Transverse colon (tissue), 4 donors: ENCODE results near the gene ERP44. TPM values are rescaled to one million over a fixed set of nuclear protein-coding genes. Genes with fewer than 3 reads are reported as not detected.

Experiments
- DNase-seq: peaks from one replicate; pipeline ENCODE4 v3.0.0-alpha.2; 2019
- H3K27ac ChIP-seq, 4 donors: fragments of 200-600 bp; sonication (generic); 2 replicates each; pipeline ENCODE4 v1.5.1; 2016 to 2018; ENCODE audit warnings: inconsistent platforms in 4 of 4
- H3K27me3 ChIP-seq: fragments of 200-600 bp; sonication (generic); 2 replicates; pipeline ENCODE4 v1.5.1; 2017; ENCODE audit warnings: inconsistent platforms
- H3K36me3 ChIP-seq, 4 donors: fragments of 200-600 bp; sonication (generic); 2 replicates each; pipeline ENCODE4 v1.5.1; 2017 to 2019; ENCODE audit warnings: inconsistent platforms in 4 of 4
- H3K4me1 ChIP-seq, 4 donors: fragments of 200-600 bp; sonication (generic); 2 replicates each; pipeline ENCODE4 v1.5.1; 2017 to 2020; ENCODE audit warnings: inconsistent platforms in 4 of 4
- H3K4me3 ChIP-seq, 4 donors: fragments of 200-600 bp; sonication (generic); 1 replicate in 1 of 4; 2 replicates in 3 of 4; pipeline versions ENCODE4 v1.5.1 to v1.6.1; 2017 to 2019; ENCODE audit warnings: inconsistent platforms in 4 of 4
- H3K9me3 ChIP-seq, 2 donors: fragments of 200-600 bp; sonication (generic); 2 replicates each; pipeline ENCODE4 v1.5.1; 2017 to 2019; ENCODE audit warnings: inconsistent platforms in 2 of 2
- CTCF ChIP-seq, 5 experiments: fragments of 200-600 bp in 3 of 5; fragments of 450-650 bp in 2 of 5; sonication (generic) in 3 of 5; IDR thresholded peaks; 1 replicate in 2 of 5; 2 replicates in 3 of 5; pipeline ENCODE4 v1.5.1; 2016 to 2017; ENCODE audit warnings: antibody characterized with exemption in 5 of 5, inconsistent platforms in 3 of 5, mild to moderate bottlenecking in 2 of 5, moderate library complexity in 1 of 5
- EP300 ChIP-seq: sonication (generic); formaldehyde crosslinking; IDR thresholded peaks from one replicate; pipeline ENCODE4 v1.6.1; 2017; ENCODE audit warnings: antibody characterized with exemption, low read depth
- POLR2A ChIP-seq: fragments of 450-650 bp; IDR thresholded peaks from one replicate; pipeline ENCODE4 v1.6.1; 2016; ENCODE audit warnings: antibody characterized with exemption, mild to moderate bottlenecking, moderate library complexity
- POLR2AphosphoS5 ChIP-seq, 3 donors: sonication (generic); formaldehyde crosslinking; IDR thresholded peaks; one replicate each; pipeline ENCODE4 v1.6.1; 2016; ENCODE audit warnings: antibody characterized with exemption in 3 of 3
- WGBS, 2 donors: methylation state at CpG; one replicate each; pipeline ENCODE4 v1.1.5; 2018; ENCODE audit warnings: low coverage in 1 of 2; 5-methylcytosine and 5-hydroxymethylcytosine counted together
- in situ Hi-C, 4 donors: fragments of 200-750 bp; cut with MboI; loops; one replicate each; pipeline versions ENCODE4 v1.15.0 to v1.15.1; 2017; ENCODE audit warnings: low sequenced_read_pairs in 3 of 4, low pct_ligation_motif_present in 1 of 4, low pct_unique_long_range_greater_than_20kb in 1 of 4
- intact Hi-C: fragments of 100-400 bp; cut with DNase I; formaldehyde crosslinking; loops from one replicate; pipeline ENCODE4 v1.15.1; 2023; ENCODE audit warnings: low total_unique reads
- total RNA-seq, 4 donors: library from RNA; depleted of rRNA; stranded (reverse); fragments of >200 nt; gene quantifications; one replicate each; pipeline ENCODE4 v1.1.0, GENCODE V29; 2016

The ERP44 gene
- total RNA-seq, 4 donors from 2014 or later: 7.8 to 18.7 (median 16.4) TPM

GRCh38 chr9:100030548-100030947 is 68.3 kb downstream of the ERP44 start:
- no peaks in the 10 kb centered on the region for H3K27me3 ChIP-seq
- WGBS, 2 donors: 98 to 100% methylated on average over 2 of the region's 2 CpGs
- no peak overlapping the region for H3K4me3 ChIP-seq
- TF ChIP-seq EP300 (no peak), POLR2A (no peak), CTCF (IDR thresholded peaks at IDR 0.05) (no peak)
- intact Hi-C loops: no loop called here
- DNase-seq: no peak
- H3K9me3 ChIP-seq: no peaks in the 10 kb centered on the region
- in situ Hi-C loops: loop anchor here in 3 of 4 donors (25.0 kb wide), 2 partner anchors 182 to 307 kb away; no protein-coding TSS in a partner anchor
- H3K36me3 ChIP-seq: peaks cover 0 to 14% (median 3%) of the 10 kb centered on the region in 4 donors
- no peak overlapping the region for H3K27ac ChIP-seq
- peaks cover 0 to 9% (median 0%) of the 10 kb centered on the region in 4 donors for H3K4me1 ChIP-seq

- DNase-seq: no peak
- no peak overlapping the region for H3K27ac ChIP-seq
- no peak overlapping the region for H3K4me3 ChIP-seq
- H3K36me3 ChIP-seq: peaks cover 0 to 14% (median 3%) of the 10 kb centered on the region in 4 donors
- H3K9me3 ChIP-seq: no peaks in the 10 kb centered on the region
- in situ Hi-C loops (loop anchor here (10.0 to 25.0 kb wide), 3 partner anchors 183 to 308 kb away; no protein-coding TSS in a partner anchor), intact Hi-C loops (no loop called here)
- WGBS, 2 donors: 70 to 95% methylated on average over 3 of the region's 3 CpGs
- TF ChIP-seq POLR2A (no peak), EP300 (no peak), CTCF (IDR thresholded peaks at IDR 0.05) (no peak), POLR2AphosphoS5 (IDR thresholded peaks at IDR 0.05) (no peak)
- H3K27me3 ChIP-seq: no peaks in the 10 kb centered on the region
- H3K4me1 ChIP-seq: peaks cover 0 to 9% (median 0%) of the 10 kb centered on the region in 4 donors
These were observed 69.5 kb downstream of the ERP44 start for GRCh38 chr9:100029251-100029650.

- intact Hi-C loops (no loop called here), in situ Hi-C loops (loop anchor here (10.0 to 25.0 kb wide), 3 partner anchors 184 to 309 kb away; no protein-coding TSS in a partner anchor)
These were observed 70.5 kb downstream of the ERP44 start for GRCh38 chr9:100028201-100028784.

More at GRCh38 chr9:100028201-100028784, 70.5 kb downstream of the ERP44 start:
- H3K4me1 ChIP-seq: peaks cover 0 to 9% (median 0%) of the 10 kb centered on the region in 4 donors
- H3K4me3 ChIP-seq: no peak overlapping the region
- no peaks in the 10 kb centered on the region for H3K9me3 ChIP-seq
- 73 to 76% methylated on average over 2 of the region's 2 CpGs for WGBS, 2 donors
- peak; percentile 73 for DNase-seq
- H3K36me3 ChIP-seq: peaks cover 0 to 14% (median 3%) of the 10 kb centered on the region in 4 donors
- peak; percentile 69 to 91 (median 87) for TF ChIP-seq CTCF (IDR thresholded peaks at IDR 0.05)
- TF ChIP-seq EP300: no peak
- TF ChIP-seq POLR2AphosphoS5 (IDR thresholded peaks at IDR 0.05): no peak
- TF ChIP-seq POLR2A: no peak
- no peak overlapping the region for H3K27ac ChIP-seq
- no peaks in the 10 kb centered on the region for H3K27me3 ChIP-seq
